Immature natural killer cell (primary cell): Measurements from ENCODE around the gene MAP3K9. TPM values are rescaled to one million over a fixed set of nuclear protein-coding genes. Genes with fewer than 3 reads are reported as not detected.

Experiments
- polyA plus RNA-seq, 3 donors: library from polyadenylated mRNA; unstranded; fragments of 300-500 nt; fragmentation: Illumina TruSeq; gene quantifications; one replicate each; pipeline ENCODE4 v1.2.3, GENCODE V29; 2021

Gene MAP3K9
- polyA plus RNA-seq, 3 donors from 2014 or later, result 0.48 to 0.55 TPM; not detected in 1

Other genes with a start within 250 kb of the MAP3K9 start
- 10 to 100 TPM; 21.3 to 37.3 (median 28.5) TPM for gene MED6, start 208.9 kb downstream of the MAP3K9 start, polyA plus RNA-seq
- gene TTC9, start 167.6 kb downstream of the MAP3K9 start, polyA plus RNA-seq, result 1 to 10 TPM in 2 of 3 donors, under 1 TPM in 1; 0.98 to 1.4 (median 1.3) TPM
- 10 to 100 TPM in 1 of 3 donors, 1 to 10 TPM in 2; 4.6 to 17.2 (median 4.6) TPM for gene PCNX1, start 97.9 kb upstream of the MAP3K9 start, polyA plus RNA-seq